Measurements from ENCODE around the gene NMUR2.

NMUR2 gene

GRCh38 chr5:152369298-152369697, 35.8 kb downstream of the NMUR2 start:
- DNase-seq (ENCODE audit: low read depth) = no peak

GRCh38 chr5:152367554-152367953, 37.5 kb downstream of the NMUR2 start:
- no peak for DNase-seq (ENCODE audit: low read depth)

GRCh38 chr5:152366716-152367115, 38.4 kb downstream of the NMUR2 start:
- no peak for DNase-seq (ENCODE audit: low read depth)

GRCh38 chr5:152364899-152365298, 40.2 kb downstream of the NMUR2 start:
- no peak for DNase-seq (ENCODE audit: low read depth)

GRCh38 chr5:152364172-152364571, 40.9 kb downstream of the NMUR2 start:
- DNase-seq (ENCODE audit: low read depth) = no peak

GRCh38 chr5:152358861-152359568, 46.1 kb downstream of the NMUR2 start:
- no peak for DNase-seq (ENCODE audit: low read depth)

GRCh38 chr5:152356506-152356905, 48.6 kb downstream of the NMUR2 start:
- DNase-seq (ENCODE audit: low read depth) = no peak

GRCh38 chr5:152355061-152355460, 50.0 kb downstream of the NMUR2 start:
- no peak for DNase-seq (ENCODE audit: low read depth)

- DNase-seq (ENCODE audit: low read depth) = no peak
Observed at GRCh38 chr5:152353001-152353400, 52.1 kb downstream of the NMUR2 start.

- DNase-seq (ENCODE audit: low read depth) = no peak
Observed at GRCh38 chr5:152349683-152350526, 55.2 kb downstream of the NMUR2 start.
